NB4 (cell line): ENCODE measurements around the gene RINL.
"Not testable (repeated sequence)": the region's sequence is repeated elsewhere in the genome, so short reads cannot be mapped to it uniquely, and the experiment has no call there.

Experiments
- MAX ChIP-seq: IDR thresholded peaks from 2 replicates; pipeline ENCODE4 v1.6.1; 2011; ENCODE audit warnings: low read depth, low read length
- POLR2A ChIP-seq: IDR thresholded peaks from 2 replicates; pipeline ENCODE4 v1.6.1; 2011; ENCODE audit warnings: mild to moderate bottlenecking; ENCODE audit not compliant: insufficient read length; ENCODE audit errors: extremely low read depth
- TF ChIP-seq, protein P1 (sequence below): IDR thresholded peaks from one replicate; pipeline ENCODE4 v1.5.1; 2012; ENCODE audit warnings: low read depth, low read length

DNA sequence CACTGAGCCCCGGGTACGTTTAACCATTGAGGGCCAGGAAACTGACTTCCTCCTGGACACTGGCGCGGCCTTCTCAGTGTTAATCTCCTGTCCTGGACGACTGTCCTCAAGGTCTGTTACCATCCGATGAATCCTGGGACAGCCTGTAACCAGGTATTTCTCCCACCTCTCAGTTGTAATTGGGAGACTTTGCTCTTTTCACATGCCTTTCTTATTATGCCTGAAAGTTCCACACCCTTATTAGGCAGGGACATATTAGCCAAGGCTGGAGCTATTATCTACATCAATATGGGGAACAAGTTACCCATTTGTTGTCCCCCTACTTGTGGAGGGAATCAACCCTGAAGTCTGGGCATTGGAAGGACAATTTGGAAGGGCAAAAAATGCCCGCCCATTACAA is 52.1 kb downstream of the RINL start:
- TF ChIP-seq, protein P1, sequence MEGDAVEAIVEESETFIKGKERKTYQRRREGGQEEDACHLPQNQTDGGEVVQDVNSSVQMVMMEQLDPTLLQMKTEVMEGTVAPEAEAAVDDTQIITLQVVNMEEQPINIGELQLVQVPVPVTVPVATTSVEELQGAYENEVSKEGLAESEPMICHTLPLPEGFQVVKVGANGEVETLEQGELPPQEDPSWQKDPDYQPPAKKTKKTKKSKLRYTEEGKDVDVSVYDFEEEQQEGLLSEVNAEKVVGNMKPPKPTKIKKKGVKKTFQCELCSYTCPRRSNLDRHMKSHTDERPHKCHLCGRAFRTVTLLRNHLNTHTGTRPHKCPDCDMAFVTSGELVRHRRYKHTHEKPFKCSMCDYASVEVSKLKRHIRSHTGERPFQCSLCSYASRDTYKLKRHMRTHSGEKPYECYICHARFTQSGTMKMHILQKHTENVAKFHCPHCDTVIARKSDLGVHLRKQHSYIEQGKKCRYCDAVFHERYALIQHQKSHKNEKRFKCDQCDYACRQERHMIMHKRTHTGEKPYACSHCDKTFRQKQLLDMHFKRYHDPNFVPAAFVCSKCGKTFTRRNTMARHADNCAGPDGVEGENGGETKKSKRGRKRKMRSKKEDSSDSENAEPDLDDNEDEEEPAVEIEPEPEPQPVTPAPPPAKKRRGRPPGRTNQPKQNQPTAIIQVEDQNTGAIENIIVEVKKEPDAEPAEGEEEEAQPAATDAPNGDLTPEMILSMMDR, result not testable (repeated sequence)
- TF ChIP-seq POLR2A, MAX: not testable (repeated sequence)
